GM23338 (cell line): Measurements from ENCODE around the gene PACSIN1.

Source experiments
- CREB1 ChIP-seq: fragments of 250-450 bp; sonication (Bioruptor Pico); IDR thresholded peaks from 2 replicates; pipeline ENCODE4 v1.5.0; 2020; ENCODE audit warnings: low read depth, mild to moderate bottlenecking, moderate library complexity
- CTCF ChIP-seq, 2 experiments: fragments of 200-600 bp in 1 of 2; sonication (generic) in 1 of 2; conservative IDR thresholded peaks; 2 replicates each; pipeline versions ENCODE4 v1.5.1 to v1.6.1; 2016 to 2017; ENCODE audit warnings: antibody characterized with exemption in 2 of 2, low read depth in 2 of 2, mild to moderate bottlenecking in 2 of 2, moderate library complexity in 1 of 2
- ETS1 ChIP-seq: IDR thresholded peaks from 2 replicates; pipeline ENCODE4 v1.6.1; 2016; ENCODE audit warnings: antibody characterized with exemption
- EZH2 ChIP-seq: fragments of 200-600 bp; sonication (generic); IDR thresholded peaks from one replicate; pipeline ENCODE4 v1.8.0; 2017; ENCODE audit warnings: antibody characterized with exemption, mild to moderate bottlenecking, low read depth; ENCODE audit not compliant: unreplicated experiment
- EZH2phosphoT487 ChIP-seq: fragments of 200-600 bp; sonication (generic); IDR thresholded peaks from one replicate; pipeline ENCODE4 v1.8.1; 2018; ENCODE audit warnings: antibody characterized with exemption; ENCODE audit not compliant: unreplicated experiment
- JUNB ChIP-seq: IDR thresholded peaks from one replicate; pipeline ENCODE4 v1.6.1; 2016; ENCODE audit warnings: antibody characterized with exemption; ENCODE audit not compliant: unreplicated experiment
- POLR2AphosphoS5 ChIP-seq: IDR thresholded peaks from 2 replicates; pipeline ENCODE4 v1.6.1; 2016; ENCODE audit warnings: antibody characterized with exemption, low read depth
- STAT1 ChIP-seq: IDR thresholded peaks from one replicate; pipeline ENCODE4 v1.6.1; 2016; ENCODE audit warnings: antibody characterized with exemption; ENCODE audit not compliant: unreplicated experiment
- ZNF114 ChIP-seq: fragments of 250-450 bp; sonication (Bioruptor Pico); IDR thresholded peaks from 2 replicates; pipeline ENCODE4 v1.5.0; 2020; ENCODE audit warnings: mild to moderate bottlenecking, moderate library complexity

- TF ChIP-seq CTCF (conservative IDR thresholded peaks at IDR 0.05; ENCODE audit: low read depth in 2 of 2) (no peak), EZH2 (no peak), POLR2AphosphoS5 (peak; percentile 47; the same call in 1 of the 2 replicates), ZNF114 (CRISPR knock-in tag) (no peak), ETS1 (no peak), CREB1 (CRISPR knock-in tag) (no peak), EZH2phosphoT487 (no peak), STAT1 (no peak), JUNB (no peak)
These were observed 3.3 kb upstream of the PACSIN1 start for GRCh38 chr6:34462551-34462971.
